Measurements from ENCODE around the gene KLF9.

Gene KLF9

GRCh38 chr9:70413799-70414775 is at the start of gene KLF9:
KLF9 (minus strand) TSS chr9:70414657; CDS start chr9:70413363, 1,294 bp downstream.
- DNase-seq (ENCODE audit: low read depth), result peak; percentile 89

- no peak for DNase-seq (ENCODE audit: low read depth)
These were observed 49.4 kb upstream of the KLF9 start for GRCh38 chr9:70463877-70464276.

- no peak for DNase-seq (ENCODE audit: low read depth)
These were observed 47.8 kb upstream of the KLF9 start for GRCh38 chr9:70462300-70462699.

- no peak for DNase-seq (ENCODE audit: low read depth)
These were observed 42.8 kb upstream of the KLF9 start for GRCh38 chr9:70457235-70457634.

GRCh38 chr9:70455993-70456704 is 41.7 kb upstream of the KLF9 start:
- no peak for DNase-seq (ENCODE audit: low read depth)

GRCh38 chr9:70452365-70452764 is 37.9 kb upstream of the KLF9 start:
- DNase-seq (ENCODE audit: low read depth), result no peak

GRCh38 chr9:70451765-70452164 is 37.3 kb upstream of the KLF9 start:
- DNase-seq (ENCODE audit: low read depth), result no peak

- DNase-seq (ENCODE audit: low read depth), result no peak
These were observed 36.3 kb upstream of the KLF9 start for GRCh38 chr9:70450738-70451137.

GRCh38 chr9:70449461-70449860 is 35.0 kb upstream of the KLF9 start:
- DNase-seq (ENCODE audit: low read depth), result no peak

GRCh38 chr9:70448919-70449318 is 34.5 kb upstream of the KLF9 start:
- no peak for DNase-seq (ENCODE audit: low read depth)

GRCh38 chr9:70444904-70445303 is 30.4 kb upstream of the KLF9 start:
- DNase-seq (ENCODE audit: low read depth), result no peak

- DNase-seq (ENCODE audit: low read depth), result no peak
These were observed 27.9 kb upstream of the KLF9 start for GRCh38 chr9:70442328-70442848.

- DNase-seq (ENCODE audit: low read depth), result no peak
These were observed 27.2 kb upstream of the KLF9 start for GRCh38 chr9:70441622-70442021.

- no peak for DNase-seq (ENCODE audit: low read depth)
These were observed 25.7 kb upstream of the KLF9 start for GRCh38 chr9:70439991-70440706.

- no peak for DNase-seq (ENCODE audit: low read depth)
These were observed 24.0 kb upstream of the KLF9 start for GRCh38 chr9:70438341-70438928.

- no peak for DNase-seq (ENCODE audit: low read depth)
These were observed 21.5 kb upstream of the KLF9 start for GRCh38 chr9:70435948-70436347.

- DNase-seq (ENCODE audit: low read depth), result no peak
These were observed 15.4 kb upstream of the KLF9 start for GRCh38 chr9:70429899-70430298.

- DNase-seq (ENCODE audit: low read depth), result no peak
These were observed 14.3 kb upstream of the KLF9 start for GRCh38 chr9:70428781-70429180.

GRCh38 chr9:70427161-70427945 is 12.9 kb upstream of the KLF9 start:
- DNase-seq (ENCODE audit: low read depth), result no peak

- no peak for DNase-seq (ENCODE audit: low read depth)
These were observed 10.7 kb upstream of the KLF9 start for GRCh38 chr9:70425192-70425591.
